Retina (tissue), 1 donor: Measurements from ENCODE around the gene VWCE.
"Not testable (repeated sequence)": the region's sequence is repeated elsewhere in the genome, so short reads cannot be mapped to it uniquely, and the experiment has no call there.

ENCODE experiments used
- DNase-seq: peaks from one replicate; pipeline ENCODE4 v3.0.0-alpha.2; 2016

Gene VWCE

DNA sequence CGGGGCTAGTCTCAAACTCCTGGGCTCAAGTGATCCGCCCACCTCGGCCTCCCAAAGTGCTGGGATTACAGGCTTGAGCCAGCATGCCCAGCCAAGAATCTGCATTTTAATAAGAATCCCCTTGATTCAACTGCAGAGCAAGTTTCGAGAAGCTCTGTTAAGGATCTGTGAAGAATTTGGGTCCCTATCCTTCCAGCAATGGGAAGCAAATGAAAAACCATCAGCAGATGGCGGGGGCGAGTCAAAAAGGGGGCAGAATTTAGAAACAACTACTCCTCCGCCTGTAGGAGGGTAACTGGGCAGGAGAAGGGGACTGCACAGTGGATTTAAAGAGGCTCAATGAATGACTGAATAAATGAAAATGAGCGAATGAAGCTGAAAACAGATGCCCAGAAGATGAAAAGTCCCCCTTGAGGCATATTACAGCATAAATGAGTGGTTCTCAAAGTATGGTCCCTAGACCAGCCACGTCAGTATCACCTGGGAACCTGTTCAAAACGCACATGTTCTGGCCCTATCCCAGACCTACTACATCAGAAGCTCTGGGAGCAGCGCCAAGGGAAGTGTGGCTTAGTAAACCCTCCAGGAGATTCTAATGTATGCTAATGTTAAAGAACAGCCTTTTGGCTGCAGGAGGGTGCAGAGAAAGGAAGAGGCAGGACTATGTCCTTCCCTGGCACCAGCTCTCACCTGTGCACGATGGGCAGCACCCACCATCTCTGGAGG lies 15.0 kb downstream of the VWCE start:
- DNase-seq: no peak

DNA sequence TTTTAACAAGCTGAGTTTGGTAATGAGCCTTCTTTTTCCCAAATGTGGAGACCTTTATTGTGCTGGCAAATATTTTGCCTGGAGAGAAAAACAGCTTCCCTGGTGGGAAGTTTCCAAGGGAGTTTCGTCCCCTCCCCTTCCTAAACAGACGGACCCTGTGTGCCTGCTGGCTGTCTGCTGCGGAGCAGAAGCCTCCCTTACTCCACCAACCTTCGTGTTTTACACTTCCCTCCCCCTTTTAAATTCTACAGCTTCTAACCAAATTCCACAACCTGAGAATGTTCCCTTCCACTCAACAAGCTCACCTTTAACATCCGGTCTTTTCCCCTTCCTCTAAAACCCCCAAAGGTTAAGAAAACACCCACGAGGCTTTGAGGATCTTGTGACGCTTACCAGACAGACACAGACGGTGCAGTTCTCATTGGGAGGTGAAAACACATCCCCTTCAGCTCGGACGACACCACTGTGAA lies 17.1 kb downstream of the VWCE start:
- no peak for DNase-seq

DNA sequence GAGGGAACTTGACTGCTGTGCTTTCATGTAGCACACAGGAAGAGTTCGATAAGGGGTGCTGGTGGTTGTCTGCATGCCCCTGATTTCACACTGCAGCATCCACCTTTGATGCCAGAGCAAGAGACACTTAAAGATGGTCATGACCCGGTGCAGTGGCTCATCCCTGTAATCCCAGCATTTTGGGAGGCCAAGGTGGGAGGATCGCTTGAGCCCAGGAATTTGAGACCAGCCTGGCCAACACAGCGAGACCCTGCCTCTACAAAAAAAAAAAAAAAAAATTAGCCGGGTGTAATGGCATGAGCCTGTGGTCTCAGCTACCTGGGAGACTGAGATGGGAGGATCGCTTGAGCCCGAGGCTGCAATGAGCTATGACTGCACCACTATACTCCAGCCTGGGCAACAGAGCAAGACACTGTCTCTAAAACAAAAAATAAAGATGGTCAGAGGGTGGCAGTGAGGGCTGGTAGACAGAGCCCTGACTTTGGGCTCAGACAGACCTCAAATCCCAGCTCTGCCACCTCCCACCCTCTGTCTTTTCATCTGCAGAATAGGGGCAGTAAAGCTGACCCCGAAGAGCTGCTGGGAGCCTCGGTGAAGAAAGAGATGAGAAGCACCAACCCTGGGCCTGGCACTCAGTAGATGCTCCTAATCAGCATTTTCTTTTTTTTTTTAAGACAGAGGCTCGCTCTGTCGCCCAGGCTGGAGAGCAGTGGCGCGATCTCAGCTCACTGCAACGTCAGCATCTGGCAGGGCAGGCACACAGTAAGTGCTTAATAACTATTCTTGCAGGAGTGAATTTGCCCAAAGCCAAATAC lies 17.7 kb downstream of the VWCE start:
- no peak for DNase-seq

DNA sequence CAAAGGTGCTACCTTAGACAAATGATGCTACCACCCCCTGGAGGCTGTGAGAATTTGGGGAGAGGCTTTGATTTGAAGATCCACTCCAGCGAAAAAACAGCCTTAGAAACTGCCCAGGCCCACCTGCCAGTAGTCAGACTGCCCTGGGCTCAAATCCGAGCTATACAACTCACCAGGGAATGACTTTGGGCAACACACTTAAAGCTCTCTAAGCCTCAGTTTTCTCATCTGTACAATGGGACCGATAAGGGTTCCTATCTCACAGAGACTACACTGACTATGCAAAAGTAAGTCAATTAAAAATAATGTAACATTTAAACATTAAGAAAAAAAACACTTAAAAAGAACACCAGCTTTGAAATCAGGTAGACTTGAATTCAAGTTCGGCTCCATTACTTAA lies 19.9 kb downstream of the VWCE start:
- DNase-seq: no peak

DNA sequence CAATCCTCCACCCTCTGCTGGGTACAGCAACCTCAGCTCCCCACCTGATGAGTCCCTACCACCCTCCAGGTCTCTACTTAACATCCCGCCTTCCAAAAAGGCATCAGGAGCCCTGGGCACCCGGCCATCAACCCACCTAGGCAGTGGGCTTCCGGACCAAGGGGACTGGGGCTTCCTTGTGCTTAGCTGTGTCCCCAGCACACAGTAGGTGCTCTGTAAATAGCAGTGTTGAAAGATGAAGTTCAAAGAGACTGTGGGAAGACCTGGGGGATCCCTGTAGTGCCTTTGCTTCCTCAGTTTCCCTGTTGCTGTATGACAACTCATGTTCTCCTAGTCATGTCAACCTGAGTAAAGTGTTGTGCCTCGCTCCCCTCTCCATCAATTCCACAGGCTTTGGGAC lies 21.0 kb downstream of the VWCE start:
- no peak for DNase-seq

DNA sequence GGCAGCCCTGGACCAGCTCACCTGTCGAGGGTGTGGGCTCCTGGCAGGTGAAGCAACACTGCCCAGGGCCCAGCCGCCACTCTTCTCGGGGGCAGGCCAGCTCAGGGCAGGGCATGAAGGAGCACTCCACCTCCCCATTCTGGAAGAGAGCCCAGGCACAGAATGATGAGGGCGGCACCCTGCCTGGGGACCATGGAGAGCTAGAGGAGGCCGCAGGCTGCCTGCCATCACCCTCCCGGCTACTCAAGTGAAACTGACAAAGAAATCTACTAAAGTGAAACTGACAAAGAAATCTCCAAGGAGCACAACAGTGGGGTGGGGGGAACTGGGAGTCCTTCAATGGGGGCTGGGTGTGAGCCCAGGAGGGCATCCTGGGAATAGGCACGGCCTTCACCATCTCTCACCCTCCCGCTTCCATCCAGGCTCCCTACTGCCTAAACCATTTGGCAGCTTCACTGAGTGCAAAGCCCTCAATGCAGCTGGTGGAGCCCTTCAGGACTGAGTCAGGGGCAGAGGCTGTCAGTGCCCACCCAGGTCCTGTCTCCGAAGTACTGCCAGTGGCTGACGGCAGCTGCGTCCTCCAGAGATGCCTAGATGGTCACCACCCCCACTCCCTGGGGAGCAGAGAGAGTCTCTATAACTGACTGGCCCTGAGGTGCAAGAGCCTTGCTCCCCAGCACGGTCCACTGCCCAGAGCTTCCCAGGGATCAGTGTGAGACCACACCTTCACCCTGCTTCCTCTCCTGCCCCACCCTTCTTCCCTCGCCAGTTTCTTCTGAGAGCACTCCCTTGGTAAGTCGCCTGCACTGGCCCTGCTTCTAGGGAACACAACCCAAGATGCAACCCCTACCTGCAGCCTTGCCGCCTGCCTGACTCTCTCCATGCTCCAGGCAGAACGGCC lies 21.7 kb downstream of the VWCE start:
- DNase-seq: no peak

DNA sequence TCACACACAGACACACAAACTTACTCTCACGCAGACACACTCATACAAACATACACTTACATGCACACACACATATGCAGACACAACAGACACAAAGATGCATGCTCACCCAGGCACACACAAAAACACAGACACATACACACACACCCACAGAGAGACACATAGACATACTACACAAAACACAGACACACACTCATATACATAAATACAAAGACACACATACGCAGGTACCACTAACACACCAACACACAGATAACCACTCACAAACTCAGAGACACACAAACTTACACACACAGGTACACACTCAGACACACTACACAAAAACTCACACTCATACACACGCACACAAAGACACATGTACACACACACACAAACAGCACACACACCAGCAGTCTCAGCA lies 22.4 kb downstream of the VWCE start:
- DNase-seq: no peak

DNA sequence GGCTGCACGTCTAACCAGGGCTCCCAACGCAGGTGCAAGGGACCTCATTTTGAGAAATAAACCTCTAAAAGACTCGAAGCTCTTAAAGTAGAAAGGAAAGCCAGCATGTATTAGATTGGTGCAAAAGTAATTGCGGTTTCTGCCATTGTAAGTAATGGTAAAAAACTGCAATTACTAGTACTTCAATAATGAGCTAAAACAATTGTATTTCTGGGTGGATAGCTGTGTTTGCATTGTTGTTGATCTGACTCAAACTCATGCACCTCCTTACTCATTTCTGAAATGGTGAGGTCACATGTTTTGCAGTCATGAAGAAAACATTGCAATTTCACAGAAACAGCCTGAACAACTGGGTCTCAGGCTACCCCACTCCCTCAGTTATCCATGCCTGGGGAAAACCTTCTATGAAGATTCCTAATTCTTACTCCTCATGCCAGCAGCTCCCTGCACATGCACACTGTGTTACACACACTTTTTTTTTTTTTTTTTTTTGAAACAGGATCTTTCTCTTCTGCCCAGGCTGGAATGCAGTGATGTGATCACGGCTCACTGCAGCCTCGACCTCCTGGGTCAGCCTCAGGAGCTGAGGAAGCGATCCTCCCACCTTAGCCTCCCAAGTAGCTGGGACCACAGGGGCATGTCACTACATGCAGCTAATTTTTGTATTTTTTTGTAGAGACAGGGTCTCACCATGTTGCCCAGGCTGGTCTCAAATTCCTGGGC lies 24.6 kb downstream of the VWCE start:
- DNase-seq: no peak

DNA sequence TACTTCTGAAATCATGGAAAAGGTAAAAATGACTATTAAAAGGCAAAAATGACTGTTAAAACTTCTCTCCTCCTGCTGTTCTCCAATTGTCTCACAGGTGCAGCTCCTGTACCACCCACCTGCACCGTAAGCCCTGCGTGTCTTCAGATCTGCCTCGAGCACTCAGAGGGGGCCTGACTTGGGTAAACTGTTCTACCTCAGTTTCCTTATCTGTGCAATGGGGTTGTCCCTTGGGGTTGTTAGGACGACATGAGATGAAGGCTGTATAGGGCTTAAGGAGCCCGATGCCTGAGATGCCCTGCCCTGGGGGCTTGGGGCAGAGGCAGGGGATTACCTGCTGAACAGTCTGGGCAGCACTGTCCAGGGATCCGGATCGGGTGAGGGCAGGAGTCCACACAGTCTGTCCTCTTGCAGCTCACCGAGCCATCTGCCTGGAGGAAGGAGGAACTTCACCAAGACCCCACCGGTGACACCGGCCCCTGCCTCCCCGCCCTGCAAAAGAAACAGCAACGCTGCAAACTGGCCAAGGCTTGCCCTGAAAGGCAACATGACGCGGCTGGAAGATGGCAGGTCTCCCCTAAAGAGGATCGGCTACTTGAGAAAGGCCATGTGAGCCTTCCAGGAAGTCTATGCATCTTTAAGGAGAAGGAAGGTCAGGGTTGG lies 26.4 kb downstream of the VWCE start:
- no peak for DNase-seq

DNA sequence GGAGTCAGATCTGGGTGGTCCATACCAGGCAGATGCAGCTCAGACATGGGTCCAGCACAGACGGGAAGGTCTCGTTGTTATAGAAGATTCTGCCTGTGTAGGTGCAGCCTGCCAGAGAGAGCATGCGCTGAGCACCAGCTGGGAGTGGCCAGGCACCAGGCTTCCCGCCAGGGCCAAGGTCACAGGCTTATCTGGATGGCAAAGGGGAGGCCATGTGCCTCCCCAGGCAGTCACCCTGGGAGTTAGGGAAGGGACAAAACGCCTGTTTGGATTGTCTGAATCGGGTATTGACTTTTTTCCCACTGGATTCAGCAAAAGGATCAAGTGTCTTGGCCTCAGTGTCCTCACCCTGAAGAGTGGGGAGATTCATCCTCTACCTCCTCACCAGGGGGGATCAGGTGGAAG lies 27.7 kb downstream of the VWCE start:
- no peak for DNase-seq

DNA sequence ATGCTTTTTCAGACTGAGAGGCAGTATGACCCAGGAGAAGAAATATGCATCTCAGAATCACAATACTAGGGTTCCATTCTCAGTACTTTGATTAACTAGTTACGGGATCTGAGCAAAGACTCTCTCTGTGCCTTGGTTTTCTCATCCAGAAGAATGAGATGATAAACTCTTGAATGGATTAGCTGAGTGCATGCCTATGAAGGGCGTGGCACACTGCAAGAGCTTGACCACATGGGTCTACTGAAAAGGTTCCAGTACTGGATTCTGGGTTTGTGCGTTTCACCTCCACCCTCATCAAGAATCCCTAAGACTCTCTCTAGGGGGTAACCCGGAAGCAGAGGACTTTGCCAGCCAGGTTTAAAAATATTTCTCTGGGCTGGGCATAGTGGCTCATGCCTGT lies 28.5 kb downstream of the VWCE start:
- DNase-seq: no peak

DNA sequence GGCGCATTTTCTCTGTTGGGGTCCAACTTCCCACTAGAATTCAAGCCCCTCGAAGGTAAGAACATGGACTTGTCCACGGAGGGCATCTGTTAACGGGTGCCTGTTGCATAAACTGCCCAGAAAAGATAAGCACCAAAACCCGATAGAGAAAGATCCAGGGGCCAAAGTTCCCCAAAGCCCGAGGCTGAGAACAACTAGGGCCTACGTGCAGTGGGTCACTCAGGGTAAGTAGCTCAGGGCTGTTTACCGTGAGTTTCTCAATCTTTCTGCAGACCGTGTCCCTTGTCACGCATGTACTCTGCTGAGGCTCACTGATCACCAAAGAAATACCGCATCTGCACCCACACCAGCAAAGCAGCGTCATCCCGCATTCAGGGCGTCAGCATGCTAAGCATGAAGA lies 29.8 kb downstream of the VWCE start:
- DNase-seq: no peak

DNA sequence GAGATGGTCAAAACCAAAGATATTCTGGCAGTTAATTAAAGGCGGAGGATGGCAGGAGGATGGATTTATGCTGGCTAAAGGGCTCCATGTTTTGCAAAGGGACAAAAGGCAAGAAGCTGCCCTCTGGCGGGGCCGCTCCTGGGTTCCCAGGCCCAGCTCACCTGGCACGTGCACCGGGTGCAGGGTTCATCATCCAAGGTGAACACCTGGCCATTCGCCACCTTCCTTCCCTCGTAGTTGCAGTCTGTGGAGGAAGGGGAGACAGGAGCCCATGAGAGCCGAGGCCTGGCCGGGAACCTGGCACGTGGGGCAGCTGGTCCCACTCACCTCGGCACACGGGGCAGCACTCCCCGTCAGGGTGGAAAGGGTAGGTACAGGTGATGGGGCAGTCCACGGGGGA lies 30.3 kb downstream of the VWCE start:
- no peak for DNase-seq

DNA sequence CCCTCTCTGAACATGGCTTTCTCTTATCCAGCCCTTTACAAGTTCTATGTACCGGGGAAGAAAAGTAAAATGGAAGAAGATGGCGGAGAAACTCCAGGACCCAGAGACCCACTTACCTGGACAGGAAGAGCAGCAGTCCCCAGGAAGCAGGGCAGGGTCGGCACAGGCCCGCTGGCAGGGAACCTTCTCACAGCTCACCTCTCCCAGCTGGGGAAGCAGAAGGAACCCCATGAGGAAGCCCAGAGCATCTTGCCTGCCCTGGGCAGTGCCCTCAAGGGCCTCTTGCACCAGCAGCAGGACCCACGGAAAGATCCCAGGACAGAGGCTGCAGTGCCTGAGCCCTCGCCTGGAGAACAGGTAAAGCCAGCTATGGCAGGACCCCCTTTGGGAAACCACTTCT lies 30.7 kb downstream of the VWCE start:
- no peak for DNase-seq

DNA sequence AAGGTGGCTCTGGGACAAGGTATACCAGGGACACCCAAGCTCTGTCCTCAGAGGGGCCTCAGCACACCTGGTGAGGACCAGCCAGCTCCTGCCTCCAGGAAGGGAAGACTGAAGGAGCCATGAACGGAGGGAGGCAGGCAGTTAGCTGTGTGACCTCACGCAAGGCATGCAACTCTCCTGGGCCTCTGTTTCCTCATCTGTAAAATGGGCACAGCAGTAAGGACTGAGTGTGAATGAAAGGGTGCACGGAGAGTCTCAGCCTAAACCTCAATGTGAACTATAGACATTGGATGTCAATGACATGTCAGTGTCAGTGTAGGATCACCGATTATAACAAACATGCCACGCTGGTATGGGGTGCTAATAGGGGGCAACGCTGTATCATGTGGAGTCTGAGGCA lies 35.8 kb downstream of the VWCE start:
- DNase-seq: no peak

DNA sequence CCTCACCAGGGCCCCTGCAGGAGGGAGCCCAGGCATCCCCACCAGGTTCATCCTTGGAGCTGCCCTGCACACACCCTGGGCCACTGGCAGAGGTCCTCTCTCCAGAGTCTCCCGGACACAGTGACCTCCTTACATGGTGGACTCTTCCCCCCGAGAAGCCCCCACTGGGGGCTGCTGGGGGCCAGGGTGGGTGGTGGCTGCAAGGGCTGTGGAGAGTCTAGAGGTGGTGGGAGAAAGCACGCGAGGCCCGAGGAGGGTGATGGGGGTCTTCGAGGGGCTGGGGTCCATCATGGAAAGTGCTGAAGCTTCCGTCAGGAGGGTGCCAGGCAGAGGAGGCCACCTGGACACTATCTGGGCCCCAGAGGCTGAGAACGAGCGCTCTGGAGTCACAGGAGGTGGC lies 36.6 kb downstream of the VWCE start:
- no peak for DNase-seq

DNA sequence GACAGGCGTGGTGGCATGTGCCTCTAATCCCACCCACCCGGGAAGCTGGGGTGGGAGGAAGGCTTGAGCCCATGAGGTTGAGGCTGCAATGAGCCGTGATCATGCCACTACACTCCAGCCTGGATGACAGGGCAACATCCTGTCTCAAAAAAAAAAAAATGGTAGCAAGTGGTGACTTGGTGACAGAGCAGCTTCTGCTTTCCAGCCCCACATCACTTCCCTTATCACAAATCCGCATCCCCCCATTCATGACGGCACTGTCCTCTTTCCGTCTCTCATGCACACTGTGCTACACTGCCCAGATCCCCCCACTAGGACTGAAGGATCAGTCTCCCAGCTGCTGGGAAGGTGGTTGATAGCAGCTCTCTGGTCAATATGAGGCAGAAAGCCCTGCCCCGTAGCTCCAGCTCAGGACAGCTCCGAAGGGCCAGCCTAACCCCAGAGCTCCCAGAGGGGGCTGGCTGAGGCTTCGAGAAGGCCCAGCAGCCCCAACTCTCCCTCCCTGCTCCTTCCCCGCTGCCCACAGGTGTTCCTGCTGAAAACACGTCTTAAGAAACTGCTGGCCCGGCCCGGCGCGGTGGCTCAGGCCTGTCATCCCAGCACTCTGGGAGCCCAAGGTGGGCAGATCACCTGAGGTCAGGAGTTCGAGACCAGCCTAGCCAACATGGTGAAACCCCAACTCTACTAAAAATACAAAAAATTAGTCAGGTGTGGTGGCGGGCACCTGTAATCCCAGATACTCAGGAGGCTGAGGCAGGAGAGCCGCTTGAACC lies 38.2 kb downstream of the VWCE start:
- no peak for DNase-seq

DNA sequence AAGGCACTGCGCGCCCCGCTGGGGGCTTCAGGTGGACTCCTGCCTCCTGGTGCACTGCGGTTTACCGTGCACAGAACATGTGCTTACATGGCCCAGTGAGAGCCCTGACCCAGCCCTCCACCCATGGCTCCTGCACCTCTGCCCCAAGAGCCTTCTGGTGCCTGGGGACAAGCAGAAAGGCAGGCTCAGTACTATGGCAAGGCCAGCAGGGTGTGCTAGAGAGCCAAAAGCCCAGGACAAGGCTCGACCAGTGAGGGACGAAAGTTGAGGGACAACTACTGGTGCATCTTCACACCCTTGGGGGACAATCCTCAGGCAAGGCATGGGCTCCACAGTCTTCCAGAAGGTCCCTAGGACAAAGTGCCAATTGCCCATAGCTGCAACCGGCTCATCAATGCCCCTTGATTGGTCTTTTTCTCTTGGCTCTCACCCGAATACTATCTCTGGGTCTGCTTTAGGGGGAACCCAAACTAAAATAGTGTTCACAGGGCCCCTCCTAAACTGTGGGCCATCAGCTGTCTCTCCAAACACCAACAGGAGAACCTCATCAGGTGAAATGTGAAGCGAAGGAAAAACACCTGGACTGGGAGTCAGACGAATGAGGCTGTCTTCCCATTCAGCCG lies 40.6 kb downstream of the VWCE start:
- DNase-seq: peak; percentile 50

DNA sequence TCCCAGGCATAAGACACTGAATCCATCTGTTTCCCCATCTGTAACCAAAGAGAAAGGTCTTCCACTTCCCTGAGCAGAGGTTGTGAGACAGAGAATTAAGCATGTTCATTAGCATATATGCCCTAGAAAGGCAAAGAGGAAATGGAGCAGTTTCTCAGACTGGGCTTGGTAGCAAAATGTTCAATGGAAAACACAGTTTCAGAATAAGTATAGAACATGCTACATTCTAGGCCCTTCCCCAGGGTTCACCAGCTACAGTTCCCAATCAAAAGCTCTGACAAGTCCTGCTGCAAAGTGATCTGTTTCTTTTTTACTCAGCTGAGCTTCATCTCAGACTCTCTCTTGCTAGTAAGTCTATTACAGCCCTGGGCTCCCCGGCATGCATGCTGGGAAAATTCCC lies 42.8 kb downstream of the VWCE start:
- DNase-seq: not testable (repeated sequence)
